Measurements from ENCODE around the gene CEACAM19.

DNA sequence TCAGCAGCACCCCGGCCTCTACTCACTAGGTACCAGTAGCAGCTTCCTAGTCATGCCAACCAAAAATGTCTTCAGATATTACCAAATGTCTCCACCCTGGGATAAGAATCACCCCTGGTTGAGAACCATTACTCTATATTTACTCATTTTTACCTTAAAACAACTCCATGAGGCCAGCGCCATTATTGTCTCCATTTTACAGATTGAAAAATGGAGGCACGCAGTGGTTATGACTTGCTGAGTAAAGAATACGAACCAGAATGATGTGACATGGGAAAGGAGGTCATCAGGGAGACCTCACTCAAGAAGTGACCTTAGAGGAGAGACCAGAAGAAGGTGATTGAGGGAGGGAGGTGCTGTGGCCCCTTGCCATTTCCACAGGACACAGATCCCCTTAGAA is 2.2 kb downstream of the CEACAM19 start:
- no peak for TF ChIP-seq EP300 (IDR thresholded peaks at IDR 0.05)
- TF ChIP-seq, protein P1, sequence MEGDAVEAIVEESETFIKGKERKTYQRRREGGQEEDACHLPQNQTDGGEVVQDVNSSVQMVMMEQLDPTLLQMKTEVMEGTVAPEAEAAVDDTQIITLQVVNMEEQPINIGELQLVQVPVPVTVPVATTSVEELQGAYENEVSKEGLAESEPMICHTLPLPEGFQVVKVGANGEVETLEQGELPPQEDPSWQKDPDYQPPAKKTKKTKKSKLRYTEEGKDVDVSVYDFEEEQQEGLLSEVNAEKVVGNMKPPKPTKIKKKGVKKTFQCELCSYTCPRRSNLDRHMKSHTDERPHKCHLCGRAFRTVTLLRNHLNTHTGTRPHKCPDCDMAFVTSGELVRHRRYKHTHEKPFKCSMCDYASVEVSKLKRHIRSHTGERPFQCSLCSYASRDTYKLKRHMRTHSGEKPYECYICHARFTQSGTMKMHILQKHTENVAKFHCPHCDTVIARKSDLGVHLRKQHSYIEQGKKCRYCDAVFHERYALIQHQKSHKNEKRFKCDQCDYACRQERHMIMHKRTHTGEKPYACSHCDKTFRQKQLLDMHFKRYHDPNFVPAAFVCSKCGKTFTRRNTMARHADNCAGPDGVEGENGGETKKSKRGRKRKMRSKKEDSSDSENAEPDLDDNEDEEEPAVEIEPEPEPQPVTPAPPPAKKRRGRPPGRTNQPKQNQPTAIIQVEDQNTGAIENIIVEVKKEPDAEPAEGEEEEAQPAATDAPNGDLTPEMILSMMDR (IDR thresholded peaks at IDR 0.05), result no peak
- TF ChIP-seq MAFK (IDR thresholded peaks at IDR 0.05; ENCODE audit: partially characterized antibody), result no peak
- no peak for TF ChIP-seq CEBPB (IDR thresholded peaks at IDR 0.05)
- TF ChIP-seq CHD2 (IDR thresholded peaks at IDR 0.05; ENCODE audit: low read length, partially characterized antibody), result no peak
- TF ChIP-seq, protein P2, sequence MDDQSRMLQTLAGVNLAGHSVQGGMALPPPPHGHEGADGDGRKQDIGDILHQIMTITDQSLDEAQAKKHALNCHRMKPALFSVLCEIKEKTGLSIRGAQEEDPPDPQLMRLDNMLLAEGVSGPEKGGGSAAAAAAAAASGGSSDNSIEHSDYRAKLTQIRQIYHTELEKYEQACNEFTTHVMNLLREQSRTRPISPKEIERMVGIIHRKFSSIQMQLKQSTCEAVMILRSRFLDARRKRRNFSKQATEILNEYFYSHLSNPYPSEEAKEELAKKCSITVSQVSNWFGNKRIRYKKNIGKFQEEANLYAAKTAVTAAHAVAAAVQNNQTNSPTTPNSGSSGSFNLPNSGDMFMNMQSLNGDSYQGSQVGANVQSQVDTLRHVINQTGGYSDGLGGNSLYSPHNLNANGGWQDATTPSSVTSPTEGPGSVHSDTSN (IDR thresholded peaks at IDR 0.05), result no peak
- no peak for TF ChIP-seq POLR2A (IDR thresholded peaks at IDR 0.05; ENCODE audit: low read length)
- TF ChIP-seq, protein P3, sequence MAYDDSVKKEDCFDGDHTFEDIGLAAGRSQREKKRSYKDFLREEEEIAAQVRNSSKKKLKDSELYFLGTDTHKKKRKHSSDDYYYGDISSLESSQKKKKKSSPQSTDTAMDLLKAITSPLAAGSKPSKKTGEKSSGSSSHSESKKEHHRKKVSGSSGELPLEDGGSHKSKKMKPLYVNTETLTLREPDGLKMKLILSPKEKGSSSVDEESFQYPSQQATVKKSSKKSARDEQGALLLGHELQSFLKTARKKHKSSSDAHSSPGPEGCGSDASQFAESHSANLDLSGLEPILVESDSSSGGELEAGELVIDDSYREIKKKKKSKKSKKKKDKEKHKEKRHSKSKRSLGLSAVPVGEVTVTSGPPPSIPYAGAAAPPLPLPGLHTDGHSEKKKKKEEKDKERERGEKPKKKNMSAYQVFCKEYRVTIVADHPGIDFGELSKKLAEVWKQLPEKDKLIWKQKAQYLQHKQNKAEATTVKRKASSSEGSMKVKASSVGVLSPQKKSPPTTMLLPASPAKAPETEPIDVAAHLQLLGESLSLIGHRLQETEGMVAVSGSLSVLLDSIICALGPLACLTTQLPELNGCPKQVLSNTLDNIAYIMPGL (CRISPR knock-in tag; IDR thresholded peaks at IDR 0.05; ENCODE audit: borderline replicate concordance), result no peak
- TF ChIP-seq, protein P4, sequence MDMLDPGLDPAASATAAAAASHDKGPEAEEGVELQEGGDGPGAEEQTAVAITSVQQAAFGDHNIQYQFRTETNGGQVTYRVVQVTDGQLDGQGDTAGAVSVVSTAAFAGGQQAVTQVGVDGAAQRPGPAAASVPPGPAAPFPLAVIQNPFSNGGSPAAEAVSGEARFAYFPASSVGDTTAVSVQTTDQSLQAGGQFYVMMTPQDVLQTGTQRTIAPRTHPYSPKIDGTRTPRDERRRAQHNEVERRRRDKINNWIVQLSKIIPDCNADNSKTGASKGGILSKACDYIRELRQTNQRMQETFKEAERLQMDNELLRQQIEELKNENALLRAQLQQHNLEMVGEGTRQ (IDR thresholded peaks at IDR 0.05), result no peak
- TF ChIP-seq EHMT2 (IDR thresholded peaks at IDR 0.05; ENCODE audit: low read depth), result no peak
- TF ChIP-seq, protein P5, sequence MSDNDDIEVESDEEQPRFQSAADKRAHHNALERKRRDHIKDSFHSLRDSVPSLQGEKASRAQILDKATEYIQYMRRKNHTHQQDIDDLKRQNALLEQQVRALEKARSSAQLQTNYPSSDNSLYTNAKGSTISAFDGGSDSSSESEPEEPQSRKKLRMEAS (IDR thresholded peaks at IDR 0.05), result no peak
- TF ChIP-seq RNF2 (IDR thresholded peaks at IDR 0.05; ENCODE audit: borderline replicate concordance, low read depth), result no peak
- TF ChIP-seq HDAC2 (IDR thresholded peaks at IDR 0.05), result no peak

Measured in A549 (cell line).